NCI-H345 (cell line): ENCODE data around the gene GNAO1.

Experiments
- DNase-seq: peaks from one replicate; lab custom pipeline; 2025; lab: John Stamatoyannopoulos, UW

Gene GNAO1

GRCh38 chr16:56336071-56336688 lies 144.9 kb downstream of the GNAO1 start:
- DNase-seq = no peak

GRCh38 chr16:56336711-56337110 lies 145.4 kb downstream of the GNAO1 start:
- DNase-seq = no peak

GRCh38 chr16:56337131-56337857 lies 146.0 kb downstream of the GNAO1 start:
- no peak for DNase-seq

- no peak for DNase-seq
Observed at GRCh38 chr16:56337858-56338325, 146.6 kb downstream of the GNAO1 start.

- no peak for DNase-seq
Observed at GRCh38 chr16:56338566-56339318, 147.5 kb downstream of the GNAO1 start.

GRCh38 chr16:56339431-56340195 lies 148.3 kb downstream of the GNAO1 start:
- DNase-seq = no peak

- no peak for DNase-seq
Observed at GRCh38 chr16:56340416-56340815, 149.1 kb downstream of the GNAO1 start.

GRCh38 chr16:56340864-56341365 lies 149.6 kb downstream of the GNAO1 start:
- no peak for DNase-seq

GRCh38 chr16:56341656-56342399 lies 150.5 kb downstream of the GNAO1 start:
- no peak for DNase-seq

- no peak for DNase-seq
Observed at GRCh38 chr16:56343661-56344517, 152.6 kb downstream of the GNAO1 start.

- DNase-seq = no peak
Observed at GRCh38 chr16:56344518-56345405, 153.5 kb downstream of the GNAO1 start.

GRCh38 chr16:56345406-56346050 lies 154.2 kb downstream of the GNAO1 start:
- DNase-seq = no peak

- DNase-seq = no peak
Observed at GRCh38 chr16:56346131-56346890, 155.0 kb downstream of the GNAO1 start.

GRCh38 chr16:56347166-56347565 lies 155.9 kb downstream of the GNAO1 start:
- DNase-seq = no peak

- no peak for DNase-seq
Observed at GRCh38 chr16:56347670-56348069, 156.4 kb downstream of the GNAO1 start.

- DNase-seq = no peak
Observed at GRCh38 chr16:56348168-56349085, 157.1 kb downstream of the GNAO1 start.

- no peak for DNase-seq
Observed at GRCh38 chr16:56349086-56349415, 157.8 kb downstream of the GNAO1 start.
